MCF 10A (cell line): ENCODE measurements around the gene MTHFD1L. TPM values are rescaled to one million over a fixed set of nuclear protein-coding genes. Genes with fewer than 3 reads are reported as not detected.

Experiments used
- BruUV-seq: library from RNA; stranded (reverse); fragments of 400-500 nt; replicated peaks from 2 replicates; lab custom pipeline; 2021; lab: Mats Ljungman, UMichigan
- CTCF ChIA-PET: fragments of 300-600 bp; sonication (Branson Sonifier 250); formaldehyde crosslinking; extraction: SDS; loops from one replicate; lab custom pipeline; 2021; ENCODE audit warnings: antibody characterized with exemption, inconsistent platforms; lab: Yijun Ruan, JAX
- POLR2A ChIA-PET: fragments of 300-600, 350-650 bp; sonication (Branson Sonifier 250); formaldehyde crosslinking; extraction: SDS; loops from one replicate; lab custom pipeline; 2020; ENCODE audit warnings: antibody characterized with exemption, inconsistent platforms; lab: Yijun Ruan, JAX
- DNase-seq: peaks from one replicate; pipeline ENCODE4 v3.0.0-alpha.2; 2018; ENCODE audit not compliant: unreplicated experiment
- H3K27ac Mint-ChIP-seq: one replicate; pipeline ENCODE4 v1.8.0; 2022; ENCODE audit warnings: mild to moderate bottlenecking, low read depth, mixed read lengths; ENCODE audit not compliant: unreplicated experiment
- H3K27me3 Mint-ChIP-seq: one replicate; pipeline ENCODE4 v1.8.0; 2022; ENCODE audit warnings: mixed read lengths; ENCODE audit not compliant: insufficient read depth, unreplicated experiment
- H3K36me3 Mint-ChIP-seq: one replicate; pipeline ENCODE4 v1.8.0; 2022; ENCODE audit warnings: mild to moderate bottlenecking, moderate library complexity, mixed read lengths; ENCODE audit not compliant: insufficient read depth, unreplicated experiment
- H3K4me1 Mint-ChIP-seq: one replicate; pipeline ENCODE4 v1.8.0; 2022; ENCODE audit warnings: mixed read lengths; ENCODE audit not compliant: insufficient read depth, unreplicated experiment
- H3K4me3 Mint-ChIP-seq: one replicate; pipeline ENCODE4 v1.8.0; 2022; ENCODE audit warnings: mild to moderate bottlenecking, moderate library complexity, mixed read lengths; ENCODE audit not compliant: unreplicated experiment
- H3K9me3 Mint-ChIP-seq: one replicate; pipeline ENCODE4 v1.8.0; 2022; ENCODE audit warnings: mixed read lengths; ENCODE audit not compliant: unreplicated experiment
- intact Hi-C: fragments of 100-400 bp; cut with micrococcal nuclease; formaldehyde crosslinking; loops from 2 replicates; pipeline ENCODE4 v1.14.1; 2022
- total RNA-seq: library from RNA; stranded (reverse); gene quantifications from 2 replicates; pipeline ENCODE4 v1.2.3, GENCODE V29; 2022
- TF ChIP-seq, protein P1 (sequence below): fragments of 200-600 bp; IDR thresholded peaks from one replicate; pipeline ENCODE4 v1.8.0; 2022; ENCODE audit warnings: antibody characterized with exemption, mild to moderate bottlenecking; ENCODE audit not compliant: unreplicated experiment

The MTHFD1L gene
- total RNA-seq, 1 experiment from 2014 or later, result 110 TPM

DNA sequence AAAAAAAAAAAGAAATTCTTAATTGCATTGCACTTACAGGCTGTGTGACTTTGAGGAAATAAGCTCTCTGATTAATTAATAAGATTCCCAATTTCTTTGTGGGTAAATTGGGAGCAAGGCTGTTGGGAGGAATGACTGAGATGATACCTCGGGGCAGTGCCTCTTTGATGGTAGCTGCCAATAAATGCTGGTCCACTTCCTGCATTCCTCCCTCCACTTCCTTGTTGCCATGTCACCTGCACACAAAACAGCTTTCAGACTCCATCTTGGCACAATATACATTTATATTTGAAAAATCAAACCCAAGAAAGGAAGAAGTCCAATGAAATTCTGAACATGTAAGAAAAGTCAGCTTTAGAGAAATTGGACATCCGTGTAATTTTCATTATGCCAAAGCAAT, 45.1 kb downstream of the MTHFD1L start:
- intact Hi-C loops, result no loop called here
- H3K36me3 Mint-ChIP-seq, result peaks cover 80% of the 10 kb centered on the region
- H3K4me3 Mint-ChIP-seq, result no peak overlapping the region
- DNase-seq, result no peak
- no peak overlapping the region for H3K27ac Mint-ChIP-seq
- BruUV-seq, result no TSS peak
- TF ChIP-seq, protein P1, sequence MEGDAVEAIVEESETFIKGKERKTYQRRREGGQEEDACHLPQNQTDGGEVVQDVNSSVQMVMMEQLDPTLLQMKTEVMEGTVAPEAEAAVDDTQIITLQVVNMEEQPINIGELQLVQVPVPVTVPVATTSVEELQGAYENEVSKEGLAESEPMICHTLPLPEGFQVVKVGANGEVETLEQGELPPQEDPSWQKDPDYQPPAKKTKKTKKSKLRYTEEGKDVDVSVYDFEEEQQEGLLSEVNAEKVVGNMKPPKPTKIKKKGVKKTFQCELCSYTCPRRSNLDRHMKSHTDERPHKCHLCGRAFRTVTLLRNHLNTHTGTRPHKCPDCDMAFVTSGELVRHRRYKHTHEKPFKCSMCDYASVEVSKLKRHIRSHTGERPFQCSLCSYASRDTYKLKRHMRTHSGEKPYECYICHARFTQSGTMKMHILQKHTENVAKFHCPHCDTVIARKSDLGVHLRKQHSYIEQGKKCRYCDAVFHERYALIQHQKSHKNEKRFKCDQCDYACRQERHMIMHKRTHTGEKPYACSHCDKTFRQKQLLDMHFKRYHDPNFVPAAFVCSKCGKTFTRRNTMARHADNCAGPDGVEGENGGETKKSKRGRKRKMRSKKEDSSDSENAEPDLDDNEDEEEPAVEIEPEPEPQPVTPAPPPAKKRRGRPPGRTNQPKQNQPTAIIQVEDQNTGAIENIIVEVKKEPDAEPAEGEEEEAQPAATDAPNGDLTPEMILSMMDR, result no peak
- no peaks in the 10 kb centered on the region for H3K4me1 Mint-ChIP-seq
- ChIA-PET CTCF (interaction anchor here (1.6 to 2.0 kb wide), 2 partner anchors 18 kb away, joined by 6 to 7 read pairs; no protein-coding TSS in a partner anchor), POLR2A (interaction anchor here (0.8 kb wide), 1 partner anchor 94 kb away, joined by 3 read pairs; no protein-coding TSS in a partner anchor)
- no peaks in the 10 kb centered on the region for H3K27me3 Mint-ChIP-seq
- H3K9me3 Mint-ChIP-seq, result no peaks in the 10 kb centered on the region

DNA sequence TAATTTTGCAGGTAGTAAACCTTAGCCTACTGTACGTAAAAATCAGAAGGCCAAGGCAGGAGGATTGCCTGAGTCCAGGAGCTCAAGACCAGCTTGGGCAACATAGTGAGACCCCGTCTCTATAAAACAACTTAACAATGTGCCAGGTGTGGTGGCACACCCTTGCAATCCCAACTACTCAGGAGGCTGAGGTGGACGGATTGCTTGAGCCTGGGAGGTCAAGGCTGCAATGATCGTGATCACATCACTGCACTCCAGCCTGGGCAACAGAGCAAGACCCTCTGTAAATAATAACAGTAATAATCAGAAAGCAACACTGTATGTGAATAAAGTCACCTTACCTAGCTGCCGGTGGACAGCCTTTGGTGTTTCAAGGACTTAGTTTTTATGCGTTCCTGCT, 48.9 kb downstream of the MTHFD1L start:
- Mint-ChIP-seq H3K27ac (peak overlapping the region; percentile 69), H3K27me3 (no peaks in the 10 kb centered on the region), H3K4me1 (no peaks in the 10 kb centered on the region), H3K36me3 (peaks cover 75% of the 10 kb centered on the region), H3K9me3 (no peaks in the 10 kb centered on the region), H3K4me3 (no peak overlapping the region)
- CTCF ChIA-PET, result interaction anchor here (1.0 to 1.6 kb wide), 3 partner anchors 20 to 410 kb away, joined by 3 to 9 read pairs (median 3); no protein-coding TSS in a partner anchor
- TF ChIP-seq, protein P1, result no peak
- POLR2A ChIA-PET, result interaction anchor here (1.0 kb wide), 1 partner anchor 1464 kb away, joined by 3 read pairs; no protein-coding TSS in a partner anchor
- DNase-seq, result no peak
- intact Hi-C loops, result no loop called here
- no TSS peak for BruUV-seq

DNA sequence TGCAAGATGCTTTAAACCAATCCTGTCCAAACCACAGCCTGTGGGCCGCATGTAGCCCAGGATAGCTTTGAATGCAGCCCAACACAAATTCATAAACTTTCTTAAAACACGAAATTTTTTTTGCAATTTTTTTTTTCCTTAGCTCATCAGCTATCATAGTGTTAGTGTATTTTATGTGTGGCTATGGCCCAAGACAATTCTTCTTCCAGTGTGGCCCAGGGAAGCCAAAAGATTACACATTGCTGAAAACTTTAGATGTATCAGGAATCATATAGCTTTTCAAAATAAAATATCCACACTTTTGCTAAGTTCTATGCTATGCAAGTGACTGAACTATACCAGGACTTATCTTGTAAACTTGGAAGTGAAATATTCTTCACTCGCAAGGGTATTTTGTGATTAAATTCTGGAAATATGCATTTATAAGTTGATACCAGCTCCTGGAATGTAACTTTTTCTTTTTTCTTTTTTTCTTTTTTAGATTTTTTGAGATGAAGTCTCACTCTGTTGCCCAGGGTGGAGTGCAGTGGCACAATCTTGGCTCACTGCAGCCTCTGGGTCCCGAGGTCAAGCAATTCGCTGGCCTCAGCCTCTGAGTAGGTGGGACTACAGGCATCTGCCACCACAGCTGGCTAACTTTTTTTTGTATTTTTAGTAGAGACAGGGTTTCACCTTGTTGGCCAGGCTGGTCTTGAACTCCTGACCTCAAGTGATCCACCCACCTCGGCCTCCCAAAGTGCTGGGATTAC, 49.8 kb downstream of the MTHFD1L start:
- Mint-ChIP-seq H3K4me1 (no peaks in the 10 kb centered on the region), H3K27ac (peak overlapping the region; percentile 69), H3K27me3 (no peaks in the 10 kb centered on the region), H3K4me3 (no peak overlapping the region), H3K36me3 (peaks cover 75% of the 10 kb centered on the region), H3K9me3 (no peaks in the 10 kb centered on the region)
- intact Hi-C loops, result no loop called here
- TF ChIP-seq, protein P1, result no peak
- no TSS peak for BruUV-seq
- DNase-seq, result no peak
- POLR2A ChIA-PET, result no interaction called here
- CTCF ChIA-PET, result interaction anchor here (1.0 to 1.8 kb wide), 5 partner anchors 11 to 409 kb away, joined by 3 to 9 read pairs (median 3); no protein-coding TSS in a partner anchor

DNA sequence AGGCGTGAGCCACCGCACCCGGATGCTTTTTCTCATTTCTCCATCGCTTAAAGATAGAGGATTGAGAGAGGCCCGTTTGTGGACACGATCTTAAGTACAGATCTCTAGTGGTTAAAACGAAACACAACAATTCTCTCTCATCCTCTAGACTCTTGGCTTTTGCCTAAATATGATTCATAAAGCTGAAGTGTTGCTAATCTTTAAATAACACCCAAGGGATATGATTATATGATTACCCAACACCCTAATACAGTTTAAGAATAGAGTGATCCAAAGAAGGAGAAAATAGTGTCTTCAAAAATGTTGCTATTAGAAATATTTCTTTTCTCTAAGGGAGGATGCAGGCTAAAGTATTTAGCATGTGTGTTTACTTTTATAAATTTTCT, 50.4 kb downstream of the MTHFD1L start:
- DNase-seq, result peak; percentile 23
- H3K4me3 Mint-ChIP-seq, result no peak overlapping the region
- H3K27ac Mint-ChIP-seq, result no peak overlapping the region
- CTCF ChIA-PET, result interaction anchor here (1.2 to 1.8 kb wide), 3 partner anchors 12 to 98 kb away, joined by 3 to 5 read pairs (median 3); no protein-coding TSS in a partner anchor
- intact Hi-C loops, result no loop called here
- H3K36me3 Mint-ChIP-seq, result peaks cover 72% of the 10 kb centered on the region
- no peaks in the 10 kb centered on the region for H3K27me3 Mint-ChIP-seq
- no peaks in the 10 kb centered on the region for H3K9me3 Mint-ChIP-seq
- no TSS peak for BruUV-seq
- TF ChIP-seq, protein P1, result no peak
- H3K4me1 Mint-ChIP-seq, result no peaks in the 10 kb centered on the region
- POLR2A ChIA-PET, result no interaction called here
